Ishikawa (cell line): ENCODE measurements around the gene LLCFC1.

Experiments used
- CEBPB ChIP-seq: IDR thresholded peaks from 2 replicates; pipeline ENCODE4 v1.6.1; 2012
- CREB1 ChIP-seq: IDR thresholded peaks from 2 replicates; pipeline ENCODE4 v1.6.1; 2012; ENCODE audit warnings: low read depth
- EGR1 ChIP-seq: IDR thresholded peaks from 2 replicates; pipeline ENCODE4 v1.6.1; 2012
- EP300 ChIP-seq: IDR thresholded peaks from 2 replicates; pipeline ENCODE4 v1.6.1; 2012; ENCODE audit warnings: borderline replicate concordance
- FOXM1 ChIP-seq: IDR thresholded peaks from 2 replicates; pipeline ENCODE4 v1.6.1; 2012; ENCODE audit warnings: low read depth, borderline replicate concordance
- MAX ChIP-seq: IDR thresholded peaks from 2 replicates; pipeline ENCODE4 v1.6.1; 2012
- NFIC ChIP-seq: IDR thresholded peaks from 2 replicates; pipeline ENCODE4 v1.6.1; 2012
- RAD21 ChIP-seq: IDR thresholded peaks from 2 replicates; pipeline ENCODE4 v1.6.1; 2012; ENCODE audit warnings: low read depth
- REST ChIP-seq: IDR thresholded peaks from 2 replicates; pipeline ENCODE4 v1.6.1; 2012; ENCODE audit warnings: low read depth, mild to moderate bottlenecking
- TAF1 ChIP-seq: IDR thresholded peaks from 2 replicates; pipeline ENCODE4 v1.6.1; 2012; ENCODE audit warnings: low read depth, mild to moderate bottlenecking
- TCF12 ChIP-seq: IDR thresholded peaks from 2 replicates; pipeline ENCODE4 v1.6.1; 2012; ENCODE audit warnings: low read depth
- TEAD4 ChIP-seq: IDR thresholded peaks from 2 replicates; pipeline ENCODE4 v1.6.1; 2012
- USF1 ChIP-seq: IDR thresholded peaks from 2 replicates; pipeline ENCODE4 v1.6.1; 2012
- YY1 ChIP-seq: IDR thresholded peaks from 2 replicates; pipeline ENCODE4 v1.6.1; 2012; ENCODE audit warnings: low read depth
- ZBTB7A ChIP-seq: IDR thresholded peaks from 2 replicates; pipeline ENCODE4 v1.6.1; 2012; ENCODE audit warnings: low read depth

Gene LLCFC1

GRCh38 chr7:142897691-142898090, 41.6 kb upstream of the LLCFC1 start:
- no peak for TF ChIP-seq CEBPB
- no peak for TF ChIP-seq TCF12
- TF ChIP-seq EGR1 = no peak
- TF ChIP-seq FOXM1 = no peak
- no peak for TF ChIP-seq USF1

GRCh38 chr7:142898377-142899170, 40.7 kb upstream of the LLCFC1 start:
- TF ChIP-seq RAD21 (no peak), NFIC (no peak), EGR1 (no peak), TCF12 (no peak), MAX (no peak), REST (no peak), CEBPB (no peak), YY1 (no peak), EP300 (no peak), ZBTB7A (no peak), USF1 (no peak), CREB1 (no peak), FOXM1 (no peak), TEAD4 (no peak), TAF1 (no peak)

- TF ChIP-seq MAX (no peak), YY1 (no peak), RAD21 (no peak), TEAD4 (no peak), REST (no peak), USF1 (no peak), EP300 (no peak), NFIC (no peak), CREB1 (no peak), EGR1 (no peak), FOXM1 (no peak), TAF1 (no peak), CEBPB (no peak), ZBTB7A (no peak), TCF12 (no peak)
These were observed 39.6 kb upstream of the LLCFC1 start for GRCh38 chr7:142899661-142900060.

- TF ChIP-seq TEAD4 (no peak), FOXM1 (no peak), TAF1 (no peak), CEBPB (no peak), NFIC (no peak), EGR1 (no peak), CREB1 (no peak), RAD21 (no peak), USF1 (no peak), TCF12 (no peak), REST (no peak), MAX (no peak)
These were observed 37.6 kb upstream of the LLCFC1 start for GRCh38 chr7:142901426-142902259.
